ENCODE data around the gene PPTC7. TPM values are rescaled to one million over a fixed set of nuclear protein-coding genes. Genes with fewer than 3 reads are reported as not detected.
"Not testable (repeated sequence)": the region's sequence is repeated elsewhere in the genome, so short reads cannot be mapped to it uniquely, and the experiment has no call there.

PPTC7 gene
- total RNA-seq, 1 experiment from 2014 or later = 27.8 TPM

DNA sequence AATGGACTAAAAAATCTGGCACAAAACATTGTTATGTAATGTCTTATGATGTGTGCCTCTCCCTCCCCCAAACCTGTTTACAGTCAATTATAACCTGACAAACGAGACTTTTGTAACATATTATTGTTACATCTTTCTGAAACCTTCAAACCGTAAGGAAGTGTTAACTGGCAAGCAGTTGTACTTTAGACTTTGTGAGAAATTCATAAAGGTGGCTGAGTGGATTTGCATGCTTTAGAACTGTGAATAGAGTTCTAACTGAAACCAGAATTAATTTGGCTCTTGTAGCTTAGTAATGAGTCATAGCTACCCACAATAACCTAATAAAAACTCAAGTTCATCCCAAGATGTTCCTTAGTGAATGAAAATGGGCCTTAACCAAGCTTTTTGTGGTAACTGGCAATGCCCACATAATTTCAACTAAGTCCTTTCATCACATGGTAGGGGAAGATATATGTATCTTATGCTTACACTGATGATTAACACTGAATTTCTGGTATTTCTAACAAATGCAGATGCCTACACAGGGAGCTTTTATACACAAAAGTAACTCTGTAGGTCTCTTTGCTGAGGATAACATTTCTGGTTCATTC, 51.3 kb downstream of the PPTC7 start:
- no peak for DNase-seq
- no peak overlapping the region for H3K4me3 Mint-ChIP-seq (ENCODE audit: low read depth, unreplicated experiment)
- no peaks in the 10 kb centered on the region for H3K9me3 Mint-ChIP-seq (ENCODE audit: low read depth, unreplicated experiment)
- no peaks in the 10 kb centered on the region for H3K27me3 Mint-ChIP-seq (ENCODE audit: unreplicated experiment)
- no peaks in the 10 kb centered on the region for H3K4me1 Mint-ChIP-seq (ENCODE audit: low read depth, unreplicated experiment)
- intact Hi-C loops (cut with micrococcal nuclease; ENCODE audit: unreplicated experiment) = no loop called here
- TF ChIP-seq, protein P1, sequence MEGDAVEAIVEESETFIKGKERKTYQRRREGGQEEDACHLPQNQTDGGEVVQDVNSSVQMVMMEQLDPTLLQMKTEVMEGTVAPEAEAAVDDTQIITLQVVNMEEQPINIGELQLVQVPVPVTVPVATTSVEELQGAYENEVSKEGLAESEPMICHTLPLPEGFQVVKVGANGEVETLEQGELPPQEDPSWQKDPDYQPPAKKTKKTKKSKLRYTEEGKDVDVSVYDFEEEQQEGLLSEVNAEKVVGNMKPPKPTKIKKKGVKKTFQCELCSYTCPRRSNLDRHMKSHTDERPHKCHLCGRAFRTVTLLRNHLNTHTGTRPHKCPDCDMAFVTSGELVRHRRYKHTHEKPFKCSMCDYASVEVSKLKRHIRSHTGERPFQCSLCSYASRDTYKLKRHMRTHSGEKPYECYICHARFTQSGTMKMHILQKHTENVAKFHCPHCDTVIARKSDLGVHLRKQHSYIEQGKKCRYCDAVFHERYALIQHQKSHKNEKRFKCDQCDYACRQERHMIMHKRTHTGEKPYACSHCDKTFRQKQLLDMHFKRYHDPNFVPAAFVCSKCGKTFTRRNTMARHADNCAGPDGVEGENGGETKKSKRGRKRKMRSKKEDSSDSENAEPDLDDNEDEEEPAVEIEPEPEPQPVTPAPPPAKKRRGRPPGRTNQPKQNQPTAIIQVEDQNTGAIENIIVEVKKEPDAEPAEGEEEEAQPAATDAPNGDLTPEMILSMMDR (IDR thresholded peaks at IDR 0.05; ENCODE audit: unreplicated experiment) = no peak
- CTCF ChIA-PET = interaction anchor here (0.6 to 1.0 kb wide), 2 partner anchors 19 to 53 kb away, joined by 3 read pairs; no protein-coding TSS in a partner anchor
- BruUV-seq (replicated peaks) = no TSS peak
- H3K27ac Mint-ChIP-seq (ENCODE audit: unreplicated experiment) = no peak overlapping the region
- peaks cover 6% of the 10 kb centered on the region for H3K36me3 Mint-ChIP-seq (ENCODE audit: insufficient read depth, unreplicated experiment)

DNA sequence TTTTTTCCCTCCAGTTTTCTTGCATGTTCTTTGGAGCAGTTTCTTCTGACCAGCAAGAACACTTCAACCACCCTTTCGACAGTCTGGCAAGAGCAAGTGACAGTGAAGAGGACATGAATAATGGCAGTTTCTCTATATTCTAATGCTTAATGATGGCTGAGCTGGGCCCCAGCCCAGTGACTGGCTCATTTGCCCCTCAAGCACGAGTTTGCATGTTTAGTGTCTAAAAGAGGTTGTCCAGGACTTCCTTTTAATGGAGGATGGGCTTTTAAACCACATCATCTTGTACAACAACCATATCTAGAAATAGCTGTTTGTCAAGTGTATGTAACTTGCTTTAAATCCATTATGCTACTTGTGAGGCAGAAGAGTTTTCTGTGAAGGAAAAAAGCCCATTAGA, 52.6 kb downstream of the PPTC7 start:
- H3K9me3 Mint-ChIP-seq (ENCODE audit: low read depth, unreplicated experiment) = no peaks in the 10 kb centered on the region
- TF ChIP-seq, protein P1 (IDR thresholded peaks at IDR 0.05; ENCODE audit: unreplicated experiment) = no peak
- H3K4me1 Mint-ChIP-seq (ENCODE audit: low read depth, unreplicated experiment) = no peaks in the 10 kb centered on the region
- intact Hi-C loops (cut with micrococcal nuclease; ENCODE audit: unreplicated experiment) = no loop called here
- peaks cover 6% of the 10 kb centered on the region for H3K36me3 Mint-ChIP-seq (ENCODE audit: insufficient read depth, unreplicated experiment)
- H3K4me3 Mint-ChIP-seq (ENCODE audit: low read depth, unreplicated experiment) = no peak overlapping the region
- CTCF ChIA-PET = no interaction called here
- no peak for DNase-seq
- H3K27me3 Mint-ChIP-seq (ENCODE audit: unreplicated experiment) = no peaks in the 10 kb centered on the region
- BruUV-seq (replicated peaks) = no TSS peak
- no peak overlapping the region for H3K27ac Mint-ChIP-seq (ENCODE audit: unreplicated experiment)

DNA sequence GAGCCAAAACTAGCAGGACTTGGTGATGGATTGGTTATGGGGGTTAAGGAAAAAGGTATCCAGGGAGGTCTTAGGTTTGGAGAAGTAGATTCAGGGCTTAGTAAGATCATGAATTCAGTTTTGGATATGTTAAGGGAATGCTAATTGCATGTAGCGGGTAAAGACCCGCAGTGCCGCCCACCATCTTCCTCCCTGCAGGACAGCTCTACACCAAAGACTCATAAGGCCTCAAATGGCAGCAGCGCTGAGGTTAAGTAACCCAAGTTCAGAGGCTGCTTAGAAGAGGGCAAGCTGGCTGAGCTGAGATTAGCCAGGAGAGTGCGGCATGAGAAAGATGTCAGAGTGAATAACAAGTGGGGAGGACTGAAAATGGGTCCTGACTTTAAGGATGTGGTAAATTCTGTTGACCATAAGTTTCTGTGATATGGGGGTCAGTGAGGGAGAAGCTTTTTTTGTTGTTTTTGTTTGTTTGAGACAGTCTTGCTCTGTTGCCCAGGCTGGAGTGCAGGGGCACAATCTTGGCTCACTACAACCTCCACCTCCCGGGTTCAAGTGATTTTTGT, 54.8 kb downstream of the PPTC7 start:
- Mint-ChIP-seq H3K4me1 (ENCODE audit: low read depth, unreplicated experiment) (no peaks in the 10 kb centered on the region), H3K36me3 (ENCODE audit: insufficient read depth, unreplicated experiment) (peaks cover 6% of the 10 kb centered on the region), H3K4me3 (ENCODE audit: low read depth, unreplicated experiment) (no peak overlapping the region), H3K27ac (ENCODE audit: unreplicated experiment) (no peak overlapping the region), H3K9me3 (ENCODE audit: low read depth, unreplicated experiment) (no peaks in the 10 kb centered on the region), H3K27me3 (ENCODE audit: unreplicated experiment) (no peaks in the 10 kb centered on the region)
- intact Hi-C loops (cut with micrococcal nuclease; ENCODE audit: unreplicated experiment) = no loop called here
- no peak for DNase-seq
- TF ChIP-seq, protein P1 (IDR thresholded peaks at IDR 0.05; ENCODE audit: unreplicated experiment) = no peak
- no TSS peak for BruUV-seq (replicated peaks)
- CTCF ChIA-PET = no interaction called here

DNA sequence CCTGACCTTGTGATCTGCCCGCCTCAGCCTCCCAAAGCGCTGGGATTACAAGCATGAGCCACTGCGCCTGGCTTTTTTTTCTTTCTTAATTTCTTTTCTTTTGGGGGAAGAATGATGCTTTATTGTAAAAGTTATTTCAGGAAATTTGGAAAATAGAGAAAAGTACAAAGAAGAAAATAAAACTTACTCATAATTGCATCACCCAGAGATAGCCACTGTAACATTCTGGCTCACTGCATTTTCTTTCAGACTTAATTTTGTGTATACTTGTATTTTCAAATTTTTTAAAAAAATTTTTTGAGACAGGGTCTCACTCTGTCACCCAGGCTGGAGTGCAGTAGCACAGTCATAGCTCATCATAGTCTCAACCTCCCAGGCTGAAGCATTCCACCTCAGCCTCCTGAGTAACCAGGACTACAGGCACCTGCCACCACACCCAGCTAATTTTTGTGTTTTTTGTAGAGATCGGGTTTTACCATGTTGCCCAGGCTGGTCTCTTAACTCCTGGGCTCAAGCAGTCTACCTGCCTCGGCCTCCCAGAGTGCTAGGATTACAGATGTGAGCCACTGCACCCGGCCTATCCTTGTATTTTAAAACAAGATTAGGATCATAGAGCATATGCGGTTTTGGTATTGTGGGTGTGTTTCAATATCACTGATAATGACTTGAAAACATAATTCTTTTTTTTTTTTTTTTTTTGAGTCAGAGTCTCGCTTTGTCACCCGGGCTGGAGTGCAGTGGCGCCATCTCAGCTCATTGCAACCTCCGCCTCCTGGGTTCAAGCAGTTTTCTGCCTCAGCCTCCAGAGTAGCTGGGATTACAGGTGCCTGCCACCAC, 62.0 kb downstream of the PPTC7 start:
- H3K9me3 Mint-ChIP-seq (ENCODE audit: low read depth, unreplicated experiment); H3K36me3 Mint-ChIP-seq (ENCODE audit: insufficient read depth, unreplicated experiment); H3K27me3 Mint-ChIP-seq (ENCODE audit: unreplicated experiment); H3K4me3 Mint-ChIP-seq (ENCODE audit: low read depth, unreplicated experiment); H3K27ac Mint-ChIP-seq (ENCODE audit: unreplicated experiment); H3K4me1 Mint-ChIP-seq (ENCODE audit: low read depth, unreplicated experiment); intact Hi-C loops (cut with micrococcal nuclease; ENCODE audit: unreplicated experiment); BruUV-seq (replicated peaks); DNase-seq: not testable (repeated sequence)
- CTCF ChIA-PET = interaction anchor here (0.6 kb wide), 1 partner anchor 472 kb away, joined by 3 read pairs; no protein-coding TSS in a partner anchor

DNA sequence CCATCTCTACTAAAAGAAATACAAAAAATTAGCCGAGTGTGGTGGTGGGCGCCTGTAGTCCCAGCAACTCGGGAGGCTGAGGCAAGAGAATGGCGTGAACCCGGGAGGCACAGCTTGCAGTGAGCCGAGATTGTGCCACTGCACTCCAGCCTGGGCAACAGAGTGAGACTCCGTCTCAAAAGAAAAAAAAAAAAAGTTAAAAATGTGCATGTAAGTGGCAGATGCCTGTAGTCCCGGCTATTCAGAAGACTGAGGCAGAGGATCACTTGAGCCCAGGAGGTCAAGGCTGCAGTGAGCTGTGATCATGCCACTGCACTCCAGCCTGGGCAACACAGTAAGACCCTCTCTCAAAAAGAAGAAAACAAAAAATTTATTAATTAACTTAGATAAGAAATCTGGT, 65.1 kb downstream of the PPTC7 start:
- H3K4me1 Mint-ChIP-seq (ENCODE audit: low read depth, unreplicated experiment); intact Hi-C loops (cut with micrococcal nuclease; ENCODE audit: unreplicated experiment); H3K36me3 Mint-ChIP-seq (ENCODE audit: insufficient read depth, unreplicated experiment); BruUV-seq (replicated peaks); H3K27me3 Mint-ChIP-seq (ENCODE audit: unreplicated experiment); H3K9me3 Mint-ChIP-seq (ENCODE audit: low read depth, unreplicated experiment); H3K4me3 Mint-ChIP-seq (ENCODE audit: low read depth, unreplicated experiment); DNase-seq; H3K27ac Mint-ChIP-seq (ENCODE audit: unreplicated experiment): not testable (repeated sequence)
- CTCF ChIA-PET = interaction anchor here (0.7 to 1.1 kb wide), 2 partner anchors 9 to 84 kb away, joined by 3 to 5 read pairs; no protein-coding TSS in a partner anchor
